SK-N-SH treated with all-trans-retinoic acid at 6 μM for 48 hours (cell line): ENCODE data around the gene PAPSS1.
"Not testable (repeated sequence)": the region's sequence is repeated elsewhere in the genome, so short reads cannot be mapped to it uniquely, and the experiment has no call there.

ENCODE experiments used
- ATAC-seq: fragments of 200-7000 bp; cut with Tn5 transposase; 3 replicates; pipeline ENCODE4 v1.9.1; 2020; ENCODE audit warnings: mild to moderate bottlenecking, moderate library complexity
- BACH2 ChIP-seq: fragments of 250-450 bp; sonication (Bioruptor Pico); IDR thresholded peaks from 2 replicates; pipeline ENCODE4 v1.9.0; 2021; ENCODE audit warnings: mild to moderate bottlenecking, borderline replicate concordance
- CREB5 ChIP-seq: fragments of 250-450 bp; sonication (Bioruptor Pico); IDR thresholded peaks from 2 replicates; pipeline ENCODE4 v1.5.1; 2020; ENCODE audit warnings: low read depth, mild to moderate bottlenecking, moderate library complexity
- CSDC2 ChIP-seq: fragments of 250-450 bp; sonication (Bioruptor Pico); IDR thresholded peaks from 2 replicates; pipeline ENCODE4 v1.5.0; 2020; ENCODE audit warnings: mild to moderate bottlenecking, moderate library complexity
- GLIS3 ChIP-seq: fragments of 250-450 bp; sonication (Bioruptor Pico); IDR thresholded peaks from 2 replicates; pipeline ENCODE4 v1.5.0; 2020; ENCODE audit warnings: mild to moderate bottlenecking, moderate library complexity
- ISL1 ChIP-seq: fragments of 250-450 bp; sonication (Bioruptor Pico); IDR thresholded peaks from 2 replicates; pipeline ENCODE4 v2.1.2; 2022; ENCODE audit warnings: mild to moderate bottlenecking, moderate library complexity
- OSR1 ChIP-seq: fragments of 250-450 bp; sonication (Bioruptor Pico); IDR thresholded peaks from 2 replicates; pipeline ENCODE4 v1.8.0; 2022; ENCODE audit warnings: moderate library complexity, mild to moderate bottlenecking, inconsistent platforms
- RARB ChIP-seq: fragments of 250-450 bp; sonication (Bioruptor Pico); IDR thresholded peaks from 2 replicates; pipeline ENCODE4 v1.8.0; 2021; ENCODE audit warnings: mild to moderate bottlenecking, moderate library complexity
- TCF4 ChIP-seq: fragments of 250-450 bp; sonication (Bioruptor Pico); IDR thresholded peaks from 2 replicates; pipeline ENCODE4 v1.8.0; 2021; ENCODE audit warnings: mild to moderate bottlenecking, moderate library complexity, borderline replicate concordance
- TOX ChIP-seq: fragments of 250-450 bp; sonication (Bioruptor Pico); IDR thresholded peaks from 2 replicates; pipeline ENCODE4 v1.8.0; 2021; ENCODE audit warnings: mild to moderate bottlenecking, moderate library complexity, borderline replicate concordance
- ZFP30 ChIP-seq: fragments of 450-650 bp; formaldehyde crosslinking; IDR thresholded peaks from 2 replicates; pipeline ENCODE4 v1.5.0; 2022; ENCODE audit warnings: mild to moderate bottlenecking, moderate library complexity
- ZNF565 ChIP-seq: fragments of 450-650 bp; formaldehyde crosslinking; conservative IDR thresholded peaks from 2 replicates; pipeline ENCODE4 v1.5.0; 2020; ENCODE audit warnings: low read depth, mild to moderate bottlenecking, moderate library complexity
- ZNF70 ChIP-seq: fragments of 450-650 bp; formaldehyde crosslinking; IDR thresholded peaks from 2 replicates; pipeline ENCODE4 v1.5.0; 2020; ENCODE audit warnings: mild to moderate bottlenecking, moderate library complexity
- TF ChIP-seq, protein P1 (sequence below): fragments of 250-450 bp; sonication (Bioruptor Pico); IDR thresholded peaks from 2 replicates; pipeline ENCODE4 v1.8.0; 2020; ENCODE audit warnings: mild to moderate bottlenecking, moderate library complexity, borderline replicate concordance
- TF ChIP-seq, protein P2 (sequence below): fragments of 250-450 bp; sonication (Bioruptor Pico); IDR thresholded peaks from 2 replicates; pipeline ENCODE4 v1.5.0; 2020; ENCODE audit warnings: mild to moderate bottlenecking, moderate library complexity
- TF ChIP-seq, protein P3 (sequence below): fragments of 250-450 bp; sonication (Bioruptor Pico); IDR thresholded peaks from 2 replicates; pipeline ENCODE4 v1.8.0; 2021; ENCODE audit warnings: low read depth, mild to moderate bottlenecking, moderate library complexity, borderline replicate concordance
- TF ChIP-seq, protein P4 (sequence below): fragments of 250-450 bp; sonication (Bioruptor Pico); IDR thresholded peaks from 2 replicates; pipeline ENCODE4 v1.5.1; 2021; ENCODE audit warnings: mild to moderate bottlenecking, moderate library complexity

PAPSS1 gene

DNA sequence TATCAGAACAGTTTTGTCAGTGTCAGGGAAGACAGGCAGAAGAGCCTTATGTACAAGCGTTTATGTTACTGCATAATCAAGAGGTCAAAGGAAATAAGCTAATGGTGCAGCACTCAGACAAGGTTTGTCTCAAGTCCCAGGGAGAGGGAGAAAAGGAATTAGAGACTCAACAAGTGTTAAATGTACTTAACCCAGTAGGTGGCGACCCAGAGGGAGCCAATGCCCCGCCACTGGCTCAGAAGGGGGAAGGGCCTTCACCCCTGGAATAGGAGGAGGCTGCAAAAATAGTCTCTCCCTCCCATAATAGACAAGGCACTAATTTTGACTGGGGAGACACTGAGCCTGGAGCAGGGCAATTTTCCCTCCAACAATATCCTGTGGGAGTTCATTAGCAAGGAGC is 14.1 kb upstream of the PAPSS1 start:
- ATAC-seq: peak; percentile 66
- TF ChIP-seq BACH2 (CRISPR knock-in tag): no peak
- no peak for TF ChIP-seq ZFP30
- TF ChIP-seq GLIS3: no peak
- TF ChIP-seq OSR1 (CRISPR knock-in tag): no peak
- no peak for TF ChIP-seq ZNF70
- TF ChIP-seq CREB5 (CRISPR knock-in tag): no peak
- no peak for TF ChIP-seq TOX (CRISPR knock-in tag)
- TF ChIP-seq ISL1: no peak
- TF ChIP-seq CSDC2: no peak
- TF ChIP-seq, protein P1, sequence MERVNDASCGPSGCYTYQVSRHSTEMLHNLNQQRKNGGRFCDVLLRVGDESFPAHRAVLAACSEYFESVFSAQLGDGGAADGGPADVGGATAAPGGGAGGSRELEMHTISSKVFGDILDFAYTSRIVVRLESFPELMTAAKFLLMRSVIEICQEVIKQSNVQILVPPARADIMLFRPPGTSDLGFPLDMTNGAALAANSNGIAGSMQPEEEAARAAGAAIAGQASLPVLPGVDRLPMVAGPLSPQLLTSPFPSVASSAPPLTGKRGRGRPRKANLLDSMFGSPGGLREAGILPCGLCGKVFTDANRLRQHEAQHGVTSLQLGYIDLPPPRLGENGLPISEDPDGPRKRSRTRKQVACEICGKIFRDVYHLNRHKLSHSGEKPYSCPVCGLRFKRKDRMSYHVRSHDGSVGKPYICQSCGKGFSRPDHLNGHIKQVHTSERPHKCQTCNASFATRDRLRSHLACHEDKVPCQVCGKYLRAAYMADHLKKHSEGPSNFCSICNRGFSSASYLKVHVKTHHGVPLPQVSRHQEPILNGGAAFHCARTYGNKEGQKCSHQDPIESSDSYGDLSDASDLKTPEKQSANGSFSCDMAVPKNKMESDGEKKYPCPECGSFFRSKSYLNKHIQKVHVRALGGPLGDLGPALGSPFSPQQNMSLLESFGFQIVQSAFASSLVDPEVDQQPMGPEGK (CRISPR knock-in tag): no peak
- TF ChIP-seq, protein P2, sequence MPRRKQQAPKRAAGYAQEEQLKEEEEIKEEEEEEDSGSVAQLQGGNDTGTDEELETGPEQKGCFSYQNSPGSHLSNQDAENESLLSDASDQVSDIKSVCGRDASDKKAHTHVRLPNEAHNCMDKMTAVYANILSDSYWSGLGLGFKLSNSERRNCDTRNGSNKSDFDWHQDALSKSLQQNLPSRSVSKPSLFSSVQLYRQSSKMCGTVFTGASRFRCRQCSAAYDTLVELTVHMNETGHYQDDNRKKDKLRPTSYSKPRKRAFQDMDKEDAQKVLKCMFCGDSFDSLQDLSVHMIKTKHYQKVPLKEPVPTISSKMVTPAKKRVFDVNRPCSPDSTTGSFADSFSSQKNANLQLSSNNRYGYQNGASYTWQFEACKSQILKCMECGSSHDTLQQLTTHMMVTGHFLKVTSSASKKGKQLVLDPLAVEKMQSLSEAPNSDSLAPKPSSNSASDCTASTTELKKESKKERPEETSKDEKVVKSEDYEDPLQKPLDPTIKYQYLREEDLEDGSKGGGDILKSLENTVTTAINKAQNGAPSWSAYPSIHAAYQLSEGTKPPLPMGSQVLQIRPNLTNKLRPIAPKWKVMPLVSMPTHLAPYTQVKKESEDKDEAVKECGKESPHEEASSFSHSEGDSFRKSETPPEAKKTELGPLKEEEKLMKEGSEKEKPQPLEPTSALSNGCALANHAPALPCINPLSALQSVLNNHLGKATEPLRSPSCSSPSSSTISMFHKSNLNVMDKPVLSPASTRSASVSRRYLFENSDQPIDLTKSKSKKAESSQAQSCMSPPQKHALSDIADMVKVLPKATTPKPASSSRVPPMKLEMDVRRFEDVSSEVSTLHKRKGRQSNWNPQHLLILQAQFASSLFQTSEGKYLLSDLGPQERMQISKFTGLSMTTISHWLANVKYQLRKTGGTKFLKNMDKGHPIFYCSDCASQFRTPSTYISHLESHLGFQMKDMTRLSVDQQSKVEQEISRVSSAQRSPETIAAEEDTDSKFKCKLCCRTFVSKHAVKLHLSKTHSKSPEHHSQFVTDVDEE: no peak
- TF ChIP-seq RARB (CRISPR knock-in tag): no peak
- no peak for TF ChIP-seq TCF4 (CRISPR knock-in tag)

GRCh38 chr4:107733431-107733925 is 13.4 kb upstream of the PAPSS1 start:
- 0 out of 2 replicates have a peak, but pooled peaks have one; percentile 11 for TF ChIP-seq ZNF70
- peak; percentile 55 for TF ChIP-seq ISL1
- peak; percentile 73; the same call in 1 of the 2 replicates for TF ChIP-seq GLIS3
- TF ChIP-seq, protein P2: peak; percentile 90
- TF ChIP-seq, protein P3, sequence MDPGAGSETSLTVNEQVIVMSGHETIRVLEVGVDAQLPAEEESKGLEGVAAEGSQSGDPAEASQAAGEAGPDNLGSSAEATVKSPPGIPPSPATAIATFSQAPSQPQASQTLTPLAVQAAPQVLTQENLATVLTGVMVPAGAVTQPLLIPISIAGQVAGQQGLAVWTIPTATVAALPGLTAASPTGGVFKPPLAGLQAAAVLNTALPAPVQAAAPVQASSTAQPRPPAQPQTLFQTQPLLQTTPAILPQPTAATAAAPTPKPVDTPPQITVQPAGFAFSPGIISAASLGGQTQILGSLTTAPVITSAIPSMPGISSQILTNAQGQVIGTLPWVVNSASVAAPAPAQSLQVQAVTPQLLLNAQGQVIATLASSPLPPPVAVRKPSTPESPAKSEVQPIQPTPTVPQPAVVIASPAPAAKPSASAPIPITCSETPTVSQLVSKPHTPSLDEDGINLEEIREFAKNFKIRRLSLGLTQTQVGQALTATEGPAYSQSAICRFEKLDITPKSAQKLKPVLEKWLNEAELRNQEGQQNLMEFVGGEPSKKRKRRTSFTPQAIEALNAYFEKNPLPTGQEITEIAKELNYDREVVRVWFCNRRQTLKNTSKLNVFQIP (CRISPR knock-in tag): no peak
- TF ChIP-seq, protein P4, sequence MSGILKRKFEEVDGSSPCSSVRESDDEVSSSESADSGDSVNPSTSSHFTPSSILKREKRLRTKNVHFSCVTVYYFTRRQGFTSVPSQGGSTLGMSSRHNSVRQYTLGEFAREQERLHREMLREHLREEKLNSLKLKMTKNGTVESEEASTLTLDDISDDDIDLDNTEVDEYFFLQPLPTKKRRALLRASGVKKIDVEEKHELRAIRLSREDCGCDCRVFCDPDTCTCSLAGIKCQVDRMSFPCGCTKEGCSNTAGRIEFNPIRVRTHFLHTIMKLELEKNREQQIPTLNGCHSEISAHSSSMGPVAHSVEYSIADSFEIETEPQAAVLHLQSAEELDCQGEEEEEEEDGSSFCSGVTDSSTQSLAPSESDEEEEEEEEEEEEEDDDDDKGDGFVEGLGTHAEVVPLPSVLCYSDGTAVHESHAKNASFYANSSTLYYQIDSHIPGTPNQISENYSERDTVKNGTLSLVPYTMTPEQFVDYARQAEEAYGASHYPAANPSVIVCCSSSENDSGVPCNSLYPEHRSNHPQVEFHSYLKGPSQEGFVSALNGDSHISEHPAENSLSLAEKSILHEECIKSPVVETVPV (CRISPR knock-in tag): peak; percentile 42; the same call in 1 of the 2 replicates
- peak; percentile 95 for TF ChIP-seq TCF4 (CRISPR knock-in tag)
- no peak for TF ChIP-seq ZNF565
- TF ChIP-seq OSR1 (CRISPR knock-in tag): no peak
- TF ChIP-seq, all 23 proteins: peak for 6
- ATAC-seq: peak; percentile 70

GRCh38 chr4:107729050-107729449 is 9.0 kb upstream of the PAPSS1 start:
- ATAC-seq: not testable (repeated sequence)

DNA sequence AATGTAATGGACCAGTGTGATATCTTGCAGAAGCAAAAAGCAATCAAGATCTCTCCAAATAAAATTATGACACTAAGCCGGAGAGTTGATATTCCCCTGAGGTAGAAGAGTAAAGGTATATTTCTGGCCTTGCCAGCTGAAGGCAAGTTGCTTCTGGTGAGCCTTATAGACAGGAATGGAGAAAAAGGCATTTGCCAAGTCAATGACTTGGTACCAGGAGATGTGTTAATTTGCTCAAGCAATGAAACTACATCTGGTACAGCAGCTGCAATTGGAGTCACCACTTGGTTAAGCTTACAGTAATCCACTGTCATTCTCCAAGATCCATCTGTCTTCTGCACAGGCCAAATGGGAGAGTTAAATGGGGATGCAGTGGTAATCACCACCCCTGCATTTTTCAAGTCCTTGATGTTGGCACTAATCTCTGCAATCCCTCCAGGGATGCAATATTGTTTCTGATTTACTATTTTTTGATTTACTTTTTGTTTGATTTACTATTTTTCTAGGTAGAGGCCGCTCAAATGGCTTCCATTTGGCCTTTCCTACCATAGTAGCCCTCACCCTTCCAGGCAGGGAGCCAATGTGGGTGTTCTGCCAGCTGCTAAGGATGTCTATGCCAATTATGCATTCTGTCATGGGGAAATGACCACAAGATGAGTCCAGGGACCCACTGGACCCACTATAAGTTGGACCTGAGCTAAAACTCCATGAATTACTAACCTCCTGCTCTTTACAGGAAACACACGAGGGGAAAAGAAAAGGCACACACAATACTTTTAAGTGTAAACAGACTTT is 6.3 kb upstream of the PAPSS1 start:
- not testable (repeated sequence) for ATAC-seq
